ENCODE data around the gene CLCN2.
A peak's percentile ranks its signal among the peaks of the same experiment; 100 is the strongest.

DNA sequence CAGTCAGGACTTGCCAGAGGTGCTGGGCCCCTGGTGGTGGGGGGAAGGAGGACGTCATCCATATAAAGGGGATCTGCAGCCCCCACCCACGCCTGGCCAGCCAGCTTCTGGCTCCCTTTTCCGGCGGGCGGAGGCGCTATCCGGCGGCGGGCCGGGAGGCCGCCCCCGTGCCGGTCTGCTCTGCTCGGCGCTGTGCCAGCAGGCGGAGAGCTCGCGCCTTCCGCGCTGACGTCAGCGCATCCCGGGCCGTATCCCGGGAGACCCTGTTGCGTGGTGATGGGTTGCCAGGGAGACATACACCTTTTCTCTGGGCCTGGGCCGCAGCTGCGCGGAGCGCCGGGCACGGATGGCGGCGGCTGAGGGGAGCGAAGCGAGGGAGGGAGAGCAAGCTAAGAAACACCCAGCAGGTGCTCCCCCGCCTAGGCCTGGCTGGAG is 22.9 kb downstream of the CLCN2 start:
- TF ChIP-seq, protein P1, sequence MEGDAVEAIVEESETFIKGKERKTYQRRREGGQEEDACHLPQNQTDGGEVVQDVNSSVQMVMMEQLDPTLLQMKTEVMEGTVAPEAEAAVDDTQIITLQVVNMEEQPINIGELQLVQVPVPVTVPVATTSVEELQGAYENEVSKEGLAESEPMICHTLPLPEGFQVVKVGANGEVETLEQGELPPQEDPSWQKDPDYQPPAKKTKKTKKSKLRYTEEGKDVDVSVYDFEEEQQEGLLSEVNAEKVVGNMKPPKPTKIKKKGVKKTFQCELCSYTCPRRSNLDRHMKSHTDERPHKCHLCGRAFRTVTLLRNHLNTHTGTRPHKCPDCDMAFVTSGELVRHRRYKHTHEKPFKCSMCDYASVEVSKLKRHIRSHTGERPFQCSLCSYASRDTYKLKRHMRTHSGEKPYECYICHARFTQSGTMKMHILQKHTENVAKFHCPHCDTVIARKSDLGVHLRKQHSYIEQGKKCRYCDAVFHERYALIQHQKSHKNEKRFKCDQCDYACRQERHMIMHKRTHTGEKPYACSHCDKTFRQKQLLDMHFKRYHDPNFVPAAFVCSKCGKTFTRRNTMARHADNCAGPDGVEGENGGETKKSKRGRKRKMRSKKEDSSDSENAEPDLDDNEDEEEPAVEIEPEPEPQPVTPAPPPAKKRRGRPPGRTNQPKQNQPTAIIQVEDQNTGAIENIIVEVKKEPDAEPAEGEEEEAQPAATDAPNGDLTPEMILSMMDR (IDR thresholded peaks at IDR 0.05) = peak in 1 of 3 experiments; percentile 18
- no peak for TF ChIP-seq POLR2A (IDR thresholded peaks at IDR 0.05; ENCODE audit: low read depth)

All from esophagus muscularis mucosa (tissue), 3 donors.